Adipocyte (in vitro differentiated cells): Measurements from ENCODE around the gene TFDP2.
"Not testable (repeated sequence)": the region's sequence is repeated elsewhere in the genome, so short reads cannot be mapped to it uniquely, and the experiment has no call there.

Experiments
- DNase-seq: peaks from one replicate; pipeline ENCODE4 v3.0.0-alpha.2; 2015; ENCODE audit warnings: low read depth
- H3K27me3 ChIP-seq: replicated peaks from 2 replicates; pipeline ENCODE4 v1.7.0; 2013; ENCODE audit warnings: mild to moderate bottlenecking, low read length, moderate library complexity; ENCODE audit not compliant: control insufficient read depth, insufficient read depth
- H3K36me3 ChIP-seq: 2 replicates; pipeline ENCODE4 v1.7.0; 2013; ENCODE audit warnings: low read length, mild to moderate bottlenecking, moderate library complexity; ENCODE audit not compliant: control insufficient read depth, insufficient read depth, severe bottlenecking
- H3K4me1 ChIP-seq: 2 replicates; pipeline ENCODE4 v1.7.0; 2013; ENCODE audit warnings: mild to moderate bottlenecking, low read length, moderate library complexity; ENCODE audit not compliant: control insufficient read depth, insufficient read depth
- H3K4me3 ChIP-seq: 2 replicates; pipeline ENCODE4 v1.7.0; 2013; ENCODE audit warnings: mild to moderate bottlenecking, low read length, moderate library complexity
- H3K9ac ChIP-seq: 2 replicates; pipeline ENCODE4 v1.7.0; 2013; ENCODE audit warnings: mild to moderate bottlenecking, low read length, moderate library complexity
- H3K9me3 ChIP-seq: 2 replicates; pipeline ENCODE4 v1.7.0; 2013; ENCODE audit warnings: mild to moderate bottlenecking, low read length, moderate library complexity; ENCODE audit not compliant: control insufficient read depth

Gene TFDP2

DNA sequence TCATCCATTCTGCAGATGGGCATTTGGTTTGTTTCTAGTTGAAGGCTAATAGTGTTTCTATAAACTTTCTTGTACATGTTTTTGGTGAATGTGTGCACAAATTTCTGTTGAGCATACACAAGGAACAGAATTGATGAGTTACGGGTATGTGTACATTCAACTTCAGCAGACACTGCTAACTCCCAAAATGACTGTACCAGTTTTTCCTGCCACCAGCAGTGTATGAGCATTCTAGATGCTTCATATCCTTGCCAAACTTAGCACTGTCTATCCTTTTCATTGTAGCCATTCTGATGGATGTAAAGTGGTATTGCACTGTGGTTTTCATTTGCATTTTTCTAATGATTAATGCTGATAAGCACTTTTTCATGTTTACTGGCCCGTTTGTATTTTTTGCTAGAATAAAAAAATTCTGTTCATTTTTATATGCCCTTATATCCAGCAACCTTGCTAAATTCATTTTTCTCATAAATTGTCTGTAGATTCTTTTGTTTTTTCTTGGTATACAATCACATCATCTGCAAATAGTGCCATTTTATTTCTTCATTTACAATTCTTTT is 162.7 kb downstream of the TFDP2 start:
- H3K27me3 ChIP-seq, result no peaks in the 10 kb centered on the region
- H3K4me3 ChIP-seq, result no peak overlapping the region
- peaks cover 3% of the 10 kb centered on the region for H3K4me1 ChIP-seq
- no peak overlapping the region for H3K9ac ChIP-seq
- no peaks in the 10 kb centered on the region for H3K36me3 ChIP-seq
- no peaks in the 10 kb centered on the region for H3K9me3 ChIP-seq
- no peak for DNase-seq

DNA sequence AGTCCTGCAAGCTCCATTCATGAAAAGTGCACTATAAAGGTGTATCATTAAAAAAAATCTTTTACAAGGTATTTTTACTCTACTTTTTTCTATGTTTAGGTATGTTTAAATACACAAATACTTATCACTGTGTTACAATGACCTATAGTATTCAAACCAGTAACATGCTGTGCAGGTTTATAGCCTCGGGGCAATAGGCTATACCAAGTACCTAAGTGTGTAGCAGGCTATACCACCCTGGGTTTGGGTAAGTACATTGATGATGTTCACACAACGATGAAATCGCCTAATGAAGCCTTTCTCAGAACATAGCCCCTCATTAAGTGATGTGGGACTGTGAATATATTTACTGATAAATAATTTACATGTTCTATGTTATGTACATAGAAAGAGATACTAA is 168.3 kb downstream of the TFDP2 start:
- no peak overlapping the region for H3K4me3 ChIP-seq
- no peak overlapping the region for H3K9ac ChIP-seq
- no peaks in the 10 kb centered on the region for H3K27me3 ChIP-seq
- H3K36me3 ChIP-seq, result peaks cover 5% of the 10 kb centered on the region
- H3K9me3 ChIP-seq, result no peaks in the 10 kb centered on the region
- peaks cover 10% of the 10 kb centered on the region for H3K4me1 ChIP-seq
- no peak for DNase-seq

DNA sequence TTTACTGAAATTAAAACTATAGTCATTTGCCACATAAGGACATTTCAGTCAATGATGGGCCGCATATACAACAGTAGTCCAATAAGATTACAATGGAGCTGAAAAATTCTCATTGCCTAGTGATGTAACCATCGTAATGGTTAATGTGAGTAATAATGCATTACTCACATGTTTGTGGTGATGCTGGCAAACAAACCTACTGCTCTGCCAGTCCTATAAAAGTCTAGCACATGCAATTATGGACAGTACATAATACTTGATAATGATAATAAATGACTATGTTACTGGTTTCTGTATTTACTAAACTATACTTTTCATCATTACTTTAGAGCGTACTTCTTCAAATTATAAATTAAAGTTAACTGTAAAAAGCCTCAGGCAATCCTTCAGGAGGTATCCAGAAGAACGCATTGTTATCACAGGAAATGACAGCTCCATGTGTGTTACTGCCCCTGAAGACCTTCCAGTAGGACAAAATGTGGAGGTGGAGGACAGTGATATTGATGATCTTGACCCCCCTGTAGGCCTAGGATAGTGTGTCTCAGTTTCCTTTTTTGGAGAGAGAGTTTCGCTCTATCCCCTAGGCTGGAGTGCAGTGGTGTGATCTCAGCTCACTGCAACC is 170.2 kb downstream of the TFDP2 start:
- no peak overlapping the region for H3K4me3 ChIP-seq
- DNase-seq, result peak; percentile 60
- no peaks in the 10 kb centered on the region for H3K9me3 ChIP-seq
- H3K4me1 ChIP-seq, result peaks cover 7% of the 10 kb centered on the region
- H3K9ac ChIP-seq, result no peak overlapping the region
- H3K36me3 ChIP-seq, result peaks cover 5% of the 10 kb centered on the region
- H3K27me3 ChIP-seq, result no peaks in the 10 kb centered on the region

DNA sequence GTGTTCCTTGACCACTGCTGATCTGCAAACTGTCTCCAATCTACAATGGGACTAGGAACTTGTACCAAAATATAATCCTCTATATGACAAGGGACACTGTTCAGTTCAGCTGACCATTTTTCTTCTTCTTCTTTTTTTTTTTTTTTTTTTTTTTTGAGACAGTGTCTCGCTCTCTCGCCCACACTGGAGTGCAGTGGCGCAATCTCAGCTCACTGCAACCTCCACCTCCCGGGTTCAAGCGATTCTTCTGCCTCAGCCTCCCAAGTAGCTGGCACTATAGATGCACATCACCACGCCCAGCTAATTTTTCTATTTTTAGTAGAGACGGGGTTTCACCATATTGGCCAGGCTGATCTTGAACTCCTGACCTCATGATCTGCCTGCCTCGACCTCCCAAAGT is 174.6 kb downstream of the TFDP2 start:
- H3K9me3 ChIP-seq, DNase-seq, H3K4me1 ChIP-seq, H3K4me3 ChIP-seq, H3K27me3 ChIP-seq, H3K36me3 ChIP-seq, H3K9ac ChIP-seq: not testable (repeated sequence)

DNA sequence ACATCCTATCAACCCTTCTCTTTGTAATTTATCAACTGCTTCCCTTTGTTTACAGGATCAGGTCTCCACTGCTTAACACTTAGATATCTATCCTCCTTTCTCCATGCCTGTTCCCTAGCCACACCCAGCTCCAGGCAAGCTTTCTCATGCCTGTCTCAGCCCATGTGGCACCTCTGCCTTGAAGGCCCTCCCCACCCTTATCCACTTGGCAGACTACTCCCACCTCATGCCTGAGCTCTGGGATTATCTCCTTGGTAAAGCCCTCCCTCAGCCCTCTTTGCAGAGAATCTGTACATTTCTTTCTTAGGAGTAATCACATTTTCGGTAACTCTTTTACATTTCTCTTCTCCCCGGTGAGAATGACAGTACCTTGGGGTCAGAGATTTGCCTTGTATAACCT is 176.9 kb downstream of the TFDP2 start:
- Histone ChIP-seq H3K4me1 (no peaks in the 10 kb centered on the region), H3K9me3 (no peaks in the 10 kb centered on the region), H3K4me3 (no peak overlapping the region), H3K9ac (no peak overlapping the region), H3K27me3 (no peaks in the 10 kb centered on the region), H3K36me3 (peaks cover 5% of the 10 kb centered on the region)
- DNase-seq, result no peak

DNA sequence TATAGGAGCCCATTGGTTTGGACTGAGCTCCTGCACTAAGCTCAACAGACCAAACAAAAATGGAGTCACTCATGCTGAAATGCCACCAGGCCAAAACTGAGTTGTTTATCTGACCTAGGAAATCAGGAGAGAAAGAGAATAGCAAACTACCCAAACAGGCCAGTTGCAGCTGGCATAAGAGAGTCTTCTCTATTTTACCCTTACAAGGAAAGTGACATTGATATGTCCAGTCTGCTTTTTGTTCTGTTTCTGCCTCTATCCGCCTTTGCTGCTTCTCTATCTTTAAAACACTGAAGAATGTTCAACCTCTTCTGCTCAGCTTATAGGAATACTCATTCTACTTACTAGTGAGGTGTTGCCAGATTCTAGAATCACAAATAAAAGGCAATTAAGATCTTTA is 177.8 kb downstream of the TFDP2 start:
- H3K9ac ChIP-seq, result no peak overlapping the region
- DNase-seq, result no peak
- H3K36me3 ChIP-seq, result peaks cover 5% of the 10 kb centered on the region
- H3K27me3 ChIP-seq, result no peaks in the 10 kb centered on the region
- no peak overlapping the region for H3K4me3 ChIP-seq
- H3K9me3 ChIP-seq, result no peaks in the 10 kb centered on the region
- H3K4me1 ChIP-seq, result no peaks in the 10 kb centered on the region

DNA sequence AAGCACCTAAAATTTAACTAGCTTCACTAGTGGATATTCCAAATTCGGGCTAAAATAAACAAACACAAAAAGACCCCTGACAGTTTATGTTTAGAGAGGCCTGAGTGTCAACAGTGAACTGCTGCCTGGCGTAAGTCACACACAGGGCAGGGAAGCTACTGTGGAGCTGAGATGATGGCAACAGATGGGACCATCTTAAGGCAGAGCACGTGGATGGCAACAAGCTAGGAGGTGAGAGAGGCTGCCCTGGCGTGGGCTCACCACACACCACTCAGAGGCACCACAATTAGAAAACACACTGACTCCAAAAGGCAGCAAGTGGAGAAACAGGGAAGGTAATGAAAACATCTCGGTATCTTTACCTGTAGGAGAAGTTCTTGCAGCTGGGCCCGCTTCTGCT is 179.6 kb downstream of the TFDP2 start:
- Histone ChIP-seq H3K4me1 (no peaks in the 10 kb centered on the region), H3K9ac (no peak overlapping the region), H3K4me3 (no peak overlapping the region), H3K9me3 (no peaks in the 10 kb centered on the region), H3K27me3 (no peaks in the 10 kb centered on the region), H3K36me3 (no peaks in the 10 kb centered on the region)
- DNase-seq, result no peak

DNA sequence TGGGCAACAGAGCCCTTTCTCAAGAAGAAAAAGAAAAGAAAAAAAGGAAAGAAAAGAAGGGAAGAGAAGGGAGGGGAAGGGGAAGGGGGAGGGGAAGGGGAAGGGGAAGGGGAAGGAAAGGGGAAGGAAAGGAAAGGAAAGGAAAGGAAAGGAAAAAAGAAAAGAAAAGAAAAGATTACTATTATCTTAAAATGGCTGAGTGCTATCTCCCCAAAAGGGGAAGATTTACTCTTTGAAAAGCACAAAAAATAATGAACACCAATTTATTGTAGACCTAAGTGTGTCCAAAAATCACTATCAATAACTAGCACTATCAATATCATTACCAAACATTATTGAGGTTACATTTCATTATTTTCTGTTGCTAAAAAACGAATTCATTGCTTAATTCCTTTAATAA is 183.9 kb downstream of the TFDP2 start:
- Histone ChIP-seq H3K36me3 (peaks cover 7% of the 10 kb centered on the region), H3K27me3 (no peaks in the 10 kb centered on the region), H3K4me1 (peaks cover 9% of the 10 kb centered on the region), H3K9me3 (no peaks in the 10 kb centered on the region), H3K9ac (no peak overlapping the region), H3K4me3 (no peak overlapping the region)
- no peak for DNase-seq

DNA sequence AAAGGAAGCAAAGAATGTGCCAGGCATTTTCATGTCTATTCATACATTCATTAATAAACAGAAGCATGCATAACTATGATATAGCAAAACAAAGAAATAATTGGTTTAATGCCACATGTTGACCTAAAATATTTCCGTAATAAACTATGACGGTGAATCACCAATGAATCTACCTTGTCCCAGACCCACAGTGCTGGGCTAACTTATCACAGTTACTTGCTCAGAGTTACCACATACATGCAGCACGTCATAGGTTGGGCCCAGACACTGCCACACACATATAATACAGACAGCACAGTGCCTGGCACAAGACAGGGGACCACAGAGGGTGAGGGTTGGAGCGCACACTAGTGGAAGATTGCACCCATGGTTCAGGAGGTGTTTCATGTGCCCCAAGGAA is 186.0 kb downstream of the TFDP2 start:
- Histone ChIP-seq H3K4me3 (no peak overlapping the region), H3K36me3 (peaks cover 7% of the 10 kb centered on the region), H3K9me3 (no peaks in the 10 kb centered on the region), H3K27me3 (no peaks in the 10 kb centered on the region), H3K9ac (no peak overlapping the region), H3K4me1 (peaks cover 24% of the 10 kb centered on the region)
- no peak for DNase-seq

DNA sequence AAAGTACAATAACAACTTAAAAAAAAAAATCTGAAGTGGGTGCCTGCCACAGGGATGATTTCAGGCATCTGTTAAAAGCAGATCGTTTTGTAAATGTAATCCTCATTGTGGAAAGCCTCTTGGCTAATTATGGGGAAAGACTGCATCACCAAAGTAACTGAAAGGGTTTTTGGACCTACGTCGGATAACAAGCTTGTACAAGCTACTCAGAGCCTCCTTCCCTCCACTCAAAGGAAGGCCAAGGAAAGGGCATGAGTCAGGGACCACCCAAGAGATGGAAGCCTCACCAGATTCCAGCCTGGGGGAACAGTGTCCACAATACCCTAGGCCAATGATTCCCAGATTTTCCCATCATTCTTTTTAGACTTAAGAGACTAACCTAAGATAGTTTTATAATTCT is 188.6 kb downstream of the TFDP2 start:
- H3K36me3 ChIP-seq, result peaks cover 15% of the 10 kb centered on the region
- peak; percentile 24 for DNase-seq
- peak overlapping the region; percentile 62 for H3K9ac ChIP-seq

DNA sequence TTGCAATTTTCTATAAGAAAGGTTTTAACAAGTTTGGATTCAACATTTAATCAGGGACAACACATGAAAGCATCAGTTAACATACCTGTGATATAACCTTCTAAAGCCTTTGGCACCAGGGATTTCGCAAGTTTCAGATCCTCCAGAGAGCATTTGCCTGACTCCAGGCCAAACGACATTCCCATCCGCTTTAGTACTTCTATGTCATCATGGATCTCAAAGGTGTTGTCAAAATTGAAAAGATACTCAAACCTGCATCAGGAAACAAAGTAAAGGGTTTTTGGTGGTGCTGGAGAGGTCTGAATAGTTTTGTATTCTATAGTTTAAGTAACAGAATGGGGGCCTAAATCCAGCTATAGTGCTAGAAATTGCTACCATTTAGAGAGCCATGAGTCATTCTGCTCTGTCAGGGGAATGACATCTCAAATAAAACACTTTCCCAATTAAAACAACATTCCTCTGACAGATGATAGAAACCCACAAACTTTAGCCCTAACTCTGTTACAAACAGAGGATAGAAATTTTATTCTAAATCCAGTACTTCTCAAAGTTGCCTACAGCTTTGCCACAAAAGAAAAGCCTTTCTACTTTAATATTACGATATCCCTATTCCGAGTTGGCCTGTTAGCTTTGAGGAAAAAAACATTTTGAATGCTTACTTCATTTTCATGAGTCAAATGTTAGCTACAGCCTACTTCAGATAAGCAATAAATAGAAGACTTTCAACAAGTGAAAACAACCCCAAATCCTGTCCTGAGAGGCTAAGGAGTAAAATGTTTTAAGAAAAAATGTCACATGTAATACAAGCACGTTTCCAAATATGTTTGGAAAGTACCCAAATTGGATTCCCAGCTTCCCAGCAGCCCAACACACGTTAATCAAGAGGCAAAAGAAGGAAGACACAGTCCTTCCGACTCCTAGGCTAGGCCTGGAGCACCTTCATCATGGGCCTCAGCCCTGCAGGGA is 189.5 kb downstream of the TFDP2 start:
- no peaks in the 10 kb centered on the region for H3K9me3 ChIP-seq
- peaks cover 24% of the 10 kb centered on the region for H3K4me1 ChIP-seq
- peak overlapping the region; percentile 62 for H3K9ac ChIP-seq
- H3K27me3 ChIP-seq, result no peaks in the 10 kb centered on the region
- peak overlapping the region; percentile 62 for H3K4me3 ChIP-seq
- peaks cover 15% of the 10 kb centered on the region for H3K36me3 ChIP-seq
- peak; percentile 81 for DNase-seq

More for the DNA sequence above, 188.6 kb downstream of the TFDP2 start:
- Histone ChIP-seq H3K27me3 (no peaks in the 10 kb centered on the region), H3K4me3 (peak overlapping the region; percentile 62), H3K4me1 (peaks cover 24% of the 10 kb centered on the region), H3K9me3 (no peaks in the 10 kb centered on the region)
